Stimulated activated naive CD8-positive, alpha-beta T cell treated with anti-CD3 and anti-CD28 coated beads, Interleukin-15, amount 100 ng/mL, for 72 hours (primary cell): ENCODE data around the gene CMSS1.

ENCODE experiments used
- ATAC-seq: fragments of 150-1000 bp; cut with Tn5 transposase; 2 replicates; pipeline ENCODE4 v1.10.0; 2021; ENCODE audit warnings: mild to moderate bottlenecking, moderate library complexity
- DNase-seq, 2 donors: peaks; one replicate each; pipeline ENCODE4 v3.0.0; 2021 to 2022
- H3K27ac Mint-ChIP-seq, 2 donors: one replicate each; pipeline ENCODE4 v1.8.0; 2022; ENCODE audit warnings: mild to moderate bottlenecking in 2 of 2, mixed read lengths in 2 of 2, moderate library complexity in 2 of 2
- H3K27me3 Mint-ChIP-seq: one replicate; pipeline ENCODE4 v1.8.0; 2022; ENCODE audit warnings: mixed read lengths
- H3K4me1 Mint-ChIP-seq: one replicate; pipeline ENCODE4 v1.8.0; 2022; ENCODE audit warnings: mild to moderate bottlenecking, mixed read lengths
- H3K4me3 Mint-ChIP-seq, 2 donors: one replicate each; pipeline ENCODE4 v1.8.0; 2022; ENCODE audit warnings: mild to moderate bottlenecking in 2 of 2, mixed read lengths in 2 of 2, moderate library complexity in 1 of 2
- H3K9me3 Mint-ChIP-seq, 2 donors: one replicate each; pipeline ENCODE4 v1.8.0; 2022; ENCODE audit warnings: mixed read lengths in 2 of 2

Gene CMSS1

GRCh38 chr3:100104817-100105413, 287.3 kb downstream of the CMSS1 start:
- peak overlapping the region; percentile 100 for H3K27ac Mint-ChIP-seq
- no peak for ATAC-seq
- H3K9me3 Mint-ChIP-seq = peaks cover 0 to 7% of the 10 kb centered on the region in 2 donors
- H3K4me1 Mint-ChIP-seq = peaks cover 52% of the 10 kb centered on the region
- H3K4me3 Mint-ChIP-seq = peak overlapping the region; percentile 36 to 66
- no peaks in the 10 kb centered on the region for H3K27me3 Mint-ChIP-seq
- no peak for DNase-seq

DNA sequence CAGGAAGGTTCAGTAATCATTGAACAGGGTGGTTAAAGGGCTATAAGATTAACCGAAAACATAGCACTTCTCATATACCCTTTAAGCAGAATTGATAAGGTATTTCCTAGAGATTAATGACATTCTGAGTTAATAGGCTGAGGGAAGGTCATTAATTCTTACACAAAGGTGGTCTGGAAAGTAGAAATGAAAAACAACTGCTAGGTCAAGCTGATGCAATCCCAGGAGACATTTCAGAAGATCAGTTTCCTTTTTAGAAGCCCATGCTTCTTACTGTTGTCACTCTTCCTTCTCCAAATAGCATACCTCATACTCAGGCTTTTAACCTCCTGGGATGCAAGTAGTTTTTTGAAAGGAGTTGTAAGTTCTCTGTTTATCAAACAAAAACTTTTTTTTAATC, 287.8 kb downstream of the CMSS1 start:
- DNase-seq (peak in 1 of 2 donors; percentile 37), ATAC-seq (peak; percentile 39)
- Mint-ChIP-seq H3K4me3 (peak overlapping the region; percentile 33 to 66), H3K27ac (peak overlapping the region; percentile 100), H3K9me3 (peaks cover 0 to 7% of the 10 kb centered on the region in 2 donors), H3K4me1 (peaks cover 57% of the 10 kb centered on the region), H3K27me3 (no peaks in the 10 kb centered on the region)

DNA sequence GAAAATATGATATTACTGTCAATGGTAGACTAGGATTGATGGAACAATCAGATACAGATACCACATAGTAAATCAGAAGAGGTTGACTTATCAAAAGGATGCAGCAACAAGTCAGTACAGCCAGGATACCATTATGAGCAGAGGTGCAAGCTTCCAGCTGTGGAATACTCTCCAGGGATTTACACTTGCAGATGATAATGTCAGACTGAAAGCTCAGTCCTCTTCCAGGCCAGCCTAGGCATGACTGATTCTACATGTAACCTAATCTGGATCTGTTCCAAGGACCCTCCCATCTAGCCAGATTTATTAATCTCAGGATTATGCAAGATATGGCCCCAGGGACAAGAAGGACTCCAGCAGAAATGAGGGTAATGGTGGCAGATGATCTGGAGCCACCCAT, 288.4 kb downstream of the CMSS1 start:
- peak overlapping the region in 1 of 2 donors; percentile 47 for H3K4me3 Mint-ChIP-seq
- H3K4me1 Mint-ChIP-seq = peaks cover 63% of the 10 kb centered on the region
- no peak for ATAC-seq
- H3K27ac Mint-ChIP-seq = peak overlapping the region; percentile 100
- no peaks in the 10 kb centered on the region for H3K27me3 Mint-ChIP-seq
- H3K9me3 Mint-ChIP-seq = peaks cover 0 to 4% of the 10 kb centered on the region in 2 donors
- DNase-seq = no peak

DNA sequence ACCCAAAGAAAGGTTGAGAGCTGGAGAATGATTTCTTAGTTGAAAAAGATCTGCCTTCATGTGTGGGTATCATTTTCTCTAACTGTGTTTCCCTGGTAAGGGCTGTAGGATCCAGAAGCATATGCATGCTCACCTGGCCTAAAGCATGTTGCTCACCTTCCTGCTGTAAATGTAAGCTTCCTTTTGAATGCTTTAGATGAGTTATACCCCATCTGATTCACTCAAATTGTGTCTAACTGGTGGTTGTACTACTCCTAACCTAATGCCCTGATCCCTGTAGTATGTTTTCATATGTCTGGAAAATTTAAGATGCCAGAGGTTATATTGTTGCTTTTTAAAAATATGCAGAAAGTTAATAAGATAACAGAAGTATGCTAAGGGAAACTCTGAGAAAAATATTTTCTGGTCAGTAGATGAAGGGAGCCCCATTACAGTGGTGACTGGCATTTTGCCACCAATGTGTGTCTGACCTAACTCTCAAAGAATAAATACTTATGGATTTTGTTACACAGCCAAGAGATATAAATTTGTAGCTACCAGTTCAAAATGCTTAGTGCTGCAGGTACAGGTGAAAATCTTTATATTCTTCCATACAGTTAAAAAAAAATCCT, 289.0 kb downstream of the CMSS1 start:
- no peak for DNase-seq
- Mint-ChIP-seq H3K4me1 (peaks cover 65% of the 10 kb centered on the region), H3K4me3 (peak overlapping the region in 1 of 2 donors; percentile 26), H3K27ac (peak overlapping the region; percentile 100), H3K27me3 (no peaks in the 10 kb centered on the region), H3K9me3 (no peaks in the 10 kb centered on the region)
- ATAC-seq = no peak

DNA sequence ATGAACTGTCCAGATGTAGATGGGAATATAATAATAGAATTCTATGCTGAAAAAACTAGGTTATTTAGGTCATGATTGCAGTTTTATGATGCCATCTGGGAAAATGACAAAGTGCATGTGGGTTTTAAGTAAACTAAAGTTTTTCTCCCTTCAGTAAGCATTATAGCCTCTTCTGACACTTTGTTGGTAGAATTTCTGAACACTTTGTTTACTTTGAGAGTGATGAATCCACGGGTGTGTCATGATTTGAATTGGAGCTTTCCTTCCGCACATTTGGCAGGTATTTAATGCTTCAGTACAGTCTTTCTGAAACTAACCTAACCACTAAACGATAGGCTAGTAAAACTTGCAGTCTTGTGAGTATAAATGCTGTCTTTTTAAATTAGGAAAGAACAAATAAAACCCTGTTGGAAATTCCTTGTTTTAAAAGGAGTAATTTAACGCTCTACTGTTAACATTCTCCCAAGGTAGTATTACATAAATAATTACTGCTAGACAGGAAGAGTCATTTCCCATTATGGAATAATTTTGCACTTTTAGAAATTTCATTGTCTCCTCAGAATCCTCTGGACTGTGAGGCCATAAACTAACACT, 289.7 kb downstream of the CMSS1 start:
- ATAC-seq (no peak), DNase-seq (no peak)
- Mint-ChIP-seq H3K4me3 (no peak overlapping the region), H3K27ac (no peak overlapping the region), H3K9me3 (no peaks in the 10 kb centered on the region), H3K4me1 (peaks cover 65% of the 10 kb centered on the region), H3K27me3 (no peaks in the 10 kb centered on the region)

DNA sequence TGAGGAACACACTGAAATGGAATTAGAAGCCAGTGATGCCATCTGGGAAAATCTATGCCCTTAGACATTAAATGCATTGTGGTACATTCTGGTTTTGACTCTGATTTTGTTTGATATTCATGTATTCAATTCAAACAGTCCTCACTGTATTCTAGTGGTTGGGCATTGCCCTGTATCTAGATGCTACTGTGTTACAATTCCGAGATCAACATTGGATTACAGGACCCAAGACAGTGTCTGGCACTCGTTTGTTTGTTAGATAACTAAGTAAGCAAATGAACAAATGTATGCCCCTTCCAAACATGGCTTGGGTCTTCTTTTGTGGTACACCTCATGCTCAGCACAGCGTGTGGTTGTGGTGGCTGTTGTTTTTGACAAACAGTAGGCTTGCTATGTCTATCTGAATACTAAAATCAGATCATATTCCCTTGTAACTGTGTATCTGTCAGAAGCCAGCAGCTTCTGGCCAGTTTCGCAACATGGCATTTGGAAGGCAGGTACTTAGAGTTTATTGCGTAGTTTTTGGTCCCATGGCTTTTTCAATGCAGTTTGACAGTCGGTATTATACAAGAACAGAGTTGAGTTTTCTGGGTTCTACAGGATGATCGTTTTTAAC, 290.9 kb downstream of the CMSS1 start:
- H3K27ac Mint-ChIP-seq = no peak overlapping the region
- H3K27me3 Mint-ChIP-seq = no peaks in the 10 kb centered on the region
- peaks cover 53% of the 10 kb centered on the region for H3K4me1 Mint-ChIP-seq
- no peak for ATAC-seq
- no peak overlapping the region for H3K4me3 Mint-ChIP-seq
- no peak for DNase-seq
- H3K9me3 Mint-ChIP-seq = no peaks in the 10 kb centered on the region

- DNase-seq (no peak), ATAC-seq (no peak)
- H3K4me3 Mint-ChIP-seq = no peak overlapping the region
- no peaks in the 10 kb centered on the region for H3K27me3 Mint-ChIP-seq
- H3K27ac Mint-ChIP-seq = no peak overlapping the region
- peaks cover 37% of the 10 kb centered on the region for H3K4me1 Mint-ChIP-seq
- H3K9me3 Mint-ChIP-seq = no peaks in the 10 kb centered on the region
These were observed 292.5 kb downstream of the CMSS1 start for GRCh38 chr3:100110162-100110561.

- DNase-seq (no peak), ATAC-seq (no peak)
- Mint-ChIP-seq H3K4me1 (peaks cover 22% of the 10 kb centered on the region), H3K27me3 (no peaks in the 10 kb centered on the region), H3K9me3 (no peaks in the 10 kb centered on the region), H3K27ac (no peak overlapping the region), H3K4me3 (no peak overlapping the region)
These were observed 294.1 kb downstream of the CMSS1 start for GRCh38 chr3:100111728-100112127.

- ATAC-seq (no peak), DNase-seq (no peak)
- H3K27ac Mint-ChIP-seq = no peak overlapping the region
- H3K4me3 Mint-ChIP-seq = no peak overlapping the region
- H3K4me1 Mint-ChIP-seq = peaks cover 13% of the 10 kb centered on the region
- H3K9me3 Mint-ChIP-seq = no peaks in the 10 kb centered on the region
- H3K27me3 Mint-ChIP-seq = no peaks in the 10 kb centered on the region
These were observed 296.2 kb downstream of the CMSS1 start for GRCh38 chr3:100113723-100114412.

GRCh38 chr3:100114413-100115030, 296.9 kb downstream of the CMSS1 start, which contains the start of gene FILIP1L:
TSS of gene FILIP1L (minus strand) at chr3:100114501.
- no peak within 1 kb of the TSS for H3K27ac Mint-ChIP-seq
- H3K4me1 Mint-ChIP-seq = peaks cover 18% of the 10 kb centered on the region
- no peaks in the 10 kb centered on the region for H3K9me3 Mint-ChIP-seq
- no peaks in the 10 kb centered on the region for H3K27me3 Mint-ChIP-seq
- ATAC-seq = no peak
- no peak for DNase-seq
- H3K4me3 Mint-ChIP-seq = no peak within 1 kb of the TSS

DNA sequence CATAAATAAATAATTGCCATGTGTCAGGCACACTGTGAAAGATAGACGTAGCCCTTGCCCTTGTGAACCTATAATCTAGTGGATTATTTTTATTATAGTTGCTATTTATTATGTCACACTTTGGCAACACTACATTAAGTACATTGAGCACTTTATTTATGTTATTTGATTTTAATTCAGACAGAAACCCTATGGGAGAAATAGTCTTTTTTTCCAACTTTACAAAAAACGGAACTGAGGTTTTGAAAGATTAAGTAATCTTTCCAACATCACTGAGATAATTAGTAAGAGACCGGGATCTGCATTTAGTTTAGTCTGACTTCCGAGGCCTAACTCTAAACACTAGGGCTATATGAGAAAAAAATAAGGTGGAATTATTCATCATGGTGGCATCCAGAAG, 299.4 kb downstream of the CMSS1 start:
- peaks cover 5% of the 10 kb centered on the region for H3K4me1 Mint-ChIP-seq
- no peak overlapping the region for H3K27ac Mint-ChIP-seq
- ATAC-seq (no peak), DNase-seq (no peak)
- no peak overlapping the region for H3K4me3 Mint-ChIP-seq
- H3K9me3 Mint-ChIP-seq = peaks cover 0 to 6% of the 10 kb centered on the region in 2 donors
- no peaks in the 10 kb centered on the region for H3K27me3 Mint-ChIP-seq

GRCh38 chr3:100120012-100120411, 302.4 kb downstream of the CMSS1 start:
- DNase-seq = no peak
- ATAC-seq = no peak
- H3K27me3 Mint-ChIP-seq = no peaks in the 10 kb centered on the region
- peaks cover 19% of the 10 kb centered on the region for H3K4me1 Mint-ChIP-seq
- peaks cover 0 to 6% of the 10 kb centered on the region in 2 donors for H3K9me3 Mint-ChIP-seq
- H3K27ac Mint-ChIP-seq = no peak overlapping the region
- no peak overlapping the region for H3K4me3 Mint-ChIP-seq

DNA sequence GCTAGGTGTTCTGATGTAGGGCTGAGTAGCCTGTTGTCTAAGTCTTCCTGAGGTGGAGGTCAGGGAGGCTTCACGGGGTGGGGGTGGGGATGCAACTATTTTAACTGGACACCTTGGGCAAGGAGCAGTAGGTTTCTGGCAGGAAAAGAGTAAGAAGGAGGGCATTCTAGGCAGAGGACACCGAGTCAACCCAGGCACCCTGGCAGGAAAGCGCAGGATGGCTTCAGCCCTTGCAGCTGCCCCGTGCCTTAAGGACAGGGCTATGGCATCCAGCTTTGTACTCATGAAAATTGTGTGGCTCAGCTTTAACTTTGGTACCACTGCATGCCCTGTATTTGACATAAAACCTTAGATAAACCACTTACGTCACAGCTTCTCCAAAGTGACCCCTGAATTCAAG, 303.0 kb downstream of the CMSS1 start:
- ATAC-seq (no peak), DNase-seq (no peak)
- H3K27me3 Mint-ChIP-seq = no peaks in the 10 kb centered on the region

DNA sequence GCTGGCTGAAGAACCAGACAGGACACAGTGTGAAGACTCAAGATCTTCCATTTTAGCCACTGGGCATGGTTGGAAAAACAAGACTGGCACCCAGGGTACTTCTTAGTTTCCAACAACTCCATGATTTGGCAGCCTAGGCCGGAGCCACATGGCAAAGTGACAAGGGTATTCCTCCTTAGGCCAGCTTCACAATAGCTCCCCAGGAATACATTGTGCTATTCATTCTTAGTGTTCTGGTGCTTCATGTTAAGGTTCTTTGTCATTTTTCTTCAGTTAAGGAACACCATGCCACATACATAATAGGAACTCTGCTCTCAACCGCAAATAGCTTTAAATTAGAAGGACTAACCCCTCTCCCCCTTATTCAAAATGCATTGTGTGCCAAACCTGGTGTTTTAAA, 304.7 kb downstream of the CMSS1 start:
- ATAC-seq = no peak
- Mint-ChIP-seq H3K27me3 (no peaks in the 10 kb centered on the region), H3K4me1 (peaks cover 25% of the 10 kb centered on the region), H3K9me3 (peaks cover 0 to 6% of the 10 kb centered on the region in 2 donors), H3K27ac (no peak overlapping the region), H3K4me3 (no peak overlapping the region)
- no peak for DNase-seq

More for the DNA sequence above, 303.0 kb downstream of the CMSS1 start:
- peaks cover 25% of the 10 kb centered on the region for H3K4me1 Mint-ChIP-seq
- H3K4me3 Mint-ChIP-seq = no peak overlapping the region
- no peak overlapping the region for H3K27ac Mint-ChIP-seq
- H3K9me3 Mint-ChIP-seq = peaks cover 0 to 6% of the 10 kb centered on the region in 2 donors

DNA sequence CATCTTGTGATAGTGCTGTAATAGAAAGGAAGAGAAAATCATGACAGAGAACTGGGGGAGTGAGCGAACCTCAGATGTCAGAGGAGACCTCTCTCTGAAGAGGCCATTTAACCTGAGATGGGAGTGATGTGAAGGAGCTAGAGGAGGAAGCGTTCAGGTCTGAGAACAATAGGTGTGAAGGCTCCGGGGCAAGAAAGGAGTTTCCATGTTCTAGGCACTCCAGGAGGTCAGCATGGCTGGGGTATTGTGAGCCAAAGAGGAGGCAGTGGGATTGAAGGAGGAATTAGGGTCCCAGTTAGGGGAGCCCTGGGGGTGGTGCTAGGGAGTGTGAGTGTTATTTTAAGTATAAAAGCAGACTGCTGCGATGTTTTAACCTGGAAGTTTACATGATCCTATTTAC, 305.4 kb downstream of the CMSS1 start:
- H3K9me3 Mint-ChIP-seq = peaks cover 0 to 6% of the 10 kb centered on the region in 2 donors
- DNase-seq = no peak
- H3K4me3 Mint-ChIP-seq = no peak overlapping the region
- ATAC-seq = no peak
- no peak overlapping the region for H3K27ac Mint-ChIP-seq
- H3K27me3 Mint-ChIP-seq = no peaks in the 10 kb centered on the region
- H3K4me1 Mint-ChIP-seq = peaks cover 25% of the 10 kb centered on the region
